Activated CD4-positive, alpha-beta memory T cell treated with anti-CD3 and anti-CD28 coated beads, Interleukin-2, amount 10 ng/mL, durations not matched to agents 7 days and 5 days (primary cell): Measurements from ENCODE around the gene TUBB1. TPM values are rescaled to one million over a fixed set of nuclear protein-coding genes. Genes with fewer than 3 reads are reported as not detected.
A peak's percentile ranks its signal among the peaks of the same experiment; 100 is the strongest.
"Not testable (repeated sequence)": the region's sequence is repeated elsewhere in the genome, so short reads cannot be mapped to it uniquely, and the experiment has no call there.

Experiments used
- CTCF ChIA-PET: fragments of 350-600 bp; sonication (Branson Sonifier 250); formaldehyde crosslinking; loops from one replicate; lab custom pipeline; 2021; ENCODE audit warnings: antibody characterized with exemption, inconsistent platforms; lab: Charles Lee
- POLR2A ChIA-PET: fragments of 350-600 bp; sonication (Branson Sonifier 250); formaldehyde crosslinking; loops from one replicate; lab custom pipeline; 2021; ENCODE audit warnings: antibody characterized with exemption; lab: Charles Lee
- DNase-seq: peaks from one replicate; pipeline ENCODE4 v3.0.0-alpha.2; 2020
- H3K27ac Mint-ChIP-seq: one replicate; pipeline ENCODE4 v1.8.0; 2021; ENCODE audit warnings: mild to moderate bottlenecking, mixed read lengths
- H3K27me3 Mint-ChIP-seq: one replicate; pipeline ENCODE4 v1.8.0; 2021; ENCODE audit warnings: mixed read lengths
- H3K36me3 Mint-ChIP-seq: one replicate; pipeline ENCODE4 v1.8.0; 2021; ENCODE audit warnings: low read depth, mixed read lengths
- H3K4me1 Mint-ChIP-seq: one replicate; pipeline ENCODE4 v1.8.0; 2021; ENCODE audit warnings: mixed read lengths
- H3K4me3 Mint-ChIP-seq: one replicate; pipeline ENCODE4 v1.8.0; 2021; ENCODE audit warnings: mild to moderate bottlenecking, mixed read lengths
- H3K9me3 Mint-ChIP-seq: one replicate; pipeline ENCODE4 v1.8.0; 2021; ENCODE audit warnings: mixed read lengths
- total RNA-seq, 2 experiments: library from RNA; stranded (reverse); gene quantifications; one replicate each; pipeline ENCODE4 v1.2.3, GENCODE V29; 2021

The TUBB1 gene
- total RNA-seq, 2 experiments from 2014 or later, result not detected

DNA sequence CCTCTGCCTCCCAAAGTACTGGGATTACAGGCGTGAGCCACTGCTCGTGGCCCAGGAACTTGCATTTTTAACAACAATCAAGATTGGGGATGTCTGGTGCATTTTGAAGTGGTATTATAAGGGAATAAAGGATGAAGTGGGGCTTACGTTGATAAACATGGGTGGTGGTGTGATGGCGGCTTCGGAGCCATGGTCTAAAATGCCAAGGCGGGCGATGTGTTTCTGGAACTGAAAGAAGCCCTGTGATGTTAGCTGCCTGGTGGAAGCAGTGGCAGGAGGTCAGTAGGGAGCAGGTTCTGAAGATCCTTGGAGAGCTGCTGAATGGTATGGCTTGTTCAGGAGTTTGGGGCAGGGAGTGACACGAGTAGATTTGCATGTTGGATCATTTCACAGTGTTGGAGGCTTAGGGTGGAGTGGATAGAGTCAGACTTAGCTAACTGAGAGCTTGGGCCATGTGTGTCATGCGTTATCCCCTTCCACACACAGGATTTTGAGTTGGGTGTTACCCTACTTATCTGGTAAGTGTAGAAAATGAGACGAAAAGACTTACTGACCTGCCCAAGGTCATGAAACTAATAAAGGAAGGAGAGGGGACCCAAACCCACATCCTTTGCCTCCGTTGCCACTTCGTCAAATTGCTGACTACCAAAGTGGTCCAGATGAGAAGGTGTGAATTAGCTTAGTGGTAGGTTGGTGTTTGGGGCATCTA is 36.7 kb upstream of the TUBB1 start:
- CTCF ChIA-PET, result interaction anchor here (0.6 to 1.0 kb wide), 2 partner anchors 75 to 275 kb away, joined by 3 to 6 read pairs; no protein-coding TSS in a partner anchor
- DNase-seq, result peak; percentile 45
- peaks cover 50% of the 10 kb centered on the region for H3K4me1 Mint-ChIP-seq
- H3K36me3 Mint-ChIP-seq, result peaks cover 30% of the 10 kb centered on the region
- H3K4me3 Mint-ChIP-seq, result peak overlapping the region; percentile 90
- POLR2A ChIA-PET, result interaction anchor here (0.7 to 4.9 kb wide), 21 partner anchors 11 to 676 kb away, joined by 3 to 50 read pairs (median 3); partner anchors contain the start of genes ATP5F1E, PRELID3B, STX16 and ZNF831
- peaks cover 4% of the 10 kb centered on the region for H3K27me3 Mint-ChIP-seq
- H3K27ac Mint-ChIP-seq, result peak overlapping the region; percentile 79
- H3K9me3 Mint-ChIP-seq, result no peaks in the 10 kb centered on the region

DNA sequence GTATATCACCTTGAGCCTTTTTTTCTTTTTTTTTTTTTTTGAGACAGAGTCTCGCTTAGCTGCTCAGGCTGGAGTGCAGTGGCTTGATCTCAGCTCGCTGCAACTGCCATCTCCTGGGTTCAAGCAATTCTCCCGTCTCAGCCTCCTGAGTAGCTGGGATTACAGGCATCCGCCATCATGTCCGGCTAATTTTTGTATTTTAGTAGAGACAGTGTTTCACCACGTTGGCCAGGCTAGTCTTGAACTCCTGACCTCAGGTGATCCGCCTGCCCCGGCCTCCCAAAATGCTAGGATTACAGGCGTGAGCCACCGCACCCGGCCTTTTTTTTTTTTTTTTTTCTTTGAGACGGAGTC is 36.1 kb upstream of the TUBB1 start:
- H3K4me3 Mint-ChIP-seq, result peak overlapping the region; percentile 90
- H3K9me3 Mint-ChIP-seq, H3K27me3 Mint-ChIP-seq, H3K27ac Mint-ChIP-seq, DNase-seq: not testable (repeated sequence)
- POLR2A ChIA-PET, result interaction anchor here (0.7 to 4.9 kb wide), 13 partner anchors 10 to 677 kb away, joined by 3 to 50 read pairs (median 4); partner anchors contain the start of genes ATP5F1E, PRELID3B, STX16 and ZNF831
- peaks cover 36% of the 10 kb centered on the region for H3K36me3 Mint-ChIP-seq
- CTCF ChIA-PET, result interaction anchor here (1.0 kb wide), 1 partner anchor 76 kb away, joined by 6 read pairs; no protein-coding TSS in a partner anchor
- H3K4me1 Mint-ChIP-seq, result peaks cover 50% of the 10 kb centered on the region

DNA sequence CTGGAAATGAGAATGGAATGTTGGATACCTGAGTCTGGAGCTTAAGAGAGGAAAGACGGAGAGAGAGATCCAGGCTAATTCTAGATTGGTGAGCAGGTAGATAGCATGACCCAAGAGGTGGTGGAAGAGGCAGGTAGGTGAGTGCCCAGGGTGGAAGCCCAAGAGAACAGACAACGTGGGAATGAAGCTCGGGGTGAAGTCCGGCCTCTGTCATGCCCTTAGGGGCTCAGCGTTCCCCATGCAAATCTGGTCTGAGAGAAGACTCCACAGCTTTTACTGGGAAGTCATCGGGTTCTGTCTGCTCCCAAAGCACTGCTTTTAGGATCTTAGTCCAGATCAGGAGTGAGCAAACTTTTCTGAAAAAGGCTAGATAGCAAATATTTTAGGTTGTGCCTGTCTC is 34.5 kb upstream of the TUBB1 start:
- Mint-ChIP-seq H3K9me3 (no peaks in the 10 kb centered on the region), H3K4me1 (peaks cover 50% of the 10 kb centered on the region), H3K27ac (no peak overlapping the region), H3K4me3 (no peak overlapping the region), H3K27me3 (no peaks in the 10 kb centered on the region), H3K36me3 (peaks cover 47% of the 10 kb centered on the region)
- CTCF ChIA-PET, result no interaction called here
- POLR2A ChIA-PET, result interaction anchor here (1.0 to 4.9 kb wide), 2 partner anchors 9 to 48 kb away, joined by 3 to 50 read pairs; partner anchors contain the start of gene ATP5F1E
- no peak for DNase-seq

DNA sequence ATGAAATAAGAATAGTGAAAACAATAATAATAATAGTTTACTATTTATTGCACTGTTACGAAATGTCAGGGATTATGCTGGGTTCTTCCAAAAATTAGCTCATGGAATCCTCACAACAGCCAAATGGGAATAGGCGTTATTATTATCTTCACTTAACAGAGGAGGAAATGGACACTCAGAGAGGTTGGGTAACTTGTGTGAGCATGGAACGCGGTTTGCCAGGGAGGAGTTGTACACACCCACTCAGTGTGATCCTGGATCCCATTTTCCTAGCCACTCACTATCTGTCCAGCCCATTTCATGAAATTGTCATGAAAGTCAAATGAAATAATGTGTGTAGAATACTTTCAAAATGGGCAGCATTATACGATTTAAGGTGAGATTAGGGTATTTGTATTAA is 33.6 kb upstream of the TUBB1 start:
- no peak for DNase-seq
- Mint-ChIP-seq H3K27me3 (no peaks in the 10 kb centered on the region), H3K4me1 (peaks cover 50% of the 10 kb centered on the region), H3K36me3 (peaks cover 54% of the 10 kb centered on the region), H3K27ac (no peak overlapping the region), H3K9me3 (no peaks in the 10 kb centered on the region), H3K4me3 (no peak overlapping the region)
- ChIA-PET CTCF (interaction anchor here (0.6 kb wide), 1 partner anchor 24 kb away, joined by 3 read pairs; no protein-coding TSS in a partner anchor), POLR2A (no interaction called here)

DNA sequence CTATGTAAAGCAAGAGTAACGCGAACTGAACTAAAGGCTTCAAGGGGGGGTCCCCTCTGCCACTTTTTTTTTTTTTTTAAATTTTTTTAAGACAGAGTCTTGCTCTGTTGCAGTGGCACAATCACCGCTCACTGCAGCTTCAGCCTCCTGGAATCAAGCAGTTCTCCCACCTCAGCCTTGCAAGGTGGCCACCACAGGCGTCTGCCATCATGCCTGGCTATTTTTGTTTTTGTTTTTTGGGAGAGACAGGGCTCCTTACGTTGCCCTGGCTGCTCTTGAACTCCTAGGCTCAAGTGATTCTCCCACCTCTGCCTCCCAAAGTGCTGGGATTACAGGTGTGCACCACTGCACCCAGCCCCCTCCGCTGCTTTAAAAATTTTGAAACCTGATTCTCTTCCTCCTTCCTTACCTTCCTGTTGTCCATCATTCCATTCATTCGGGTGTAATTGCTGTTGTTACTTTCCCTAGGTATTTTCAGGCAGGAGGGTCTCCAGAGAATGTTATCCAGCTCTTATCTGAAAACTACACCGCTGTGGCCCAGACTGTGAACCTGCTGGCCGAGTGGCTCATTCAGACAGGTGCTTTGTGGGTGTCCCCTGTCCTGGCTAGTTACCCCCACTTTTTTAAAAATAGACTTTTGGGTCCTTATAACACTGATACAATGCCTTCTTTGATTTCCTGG is 32.8 kb upstream of the TUBB1 start:
- H3K27ac Mint-ChIP-seq, result no peak overlapping the region
- peaks cover 57% of the 10 kb centered on the region for H3K36me3 Mint-ChIP-seq
- DNase-seq, result no peak
- H3K4me1 Mint-ChIP-seq, result peaks cover 50% of the 10 kb centered on the region
- POLR2A ChIA-PET, result interaction anchor here (1.0 kb wide), 1 partner anchor 45 kb away, joined by 3 read pairs; no protein-coding TSS in a partner anchor
- CTCF ChIA-PET, result no interaction called here
- no peaks in the 10 kb centered on the region for H3K27me3 Mint-ChIP-seq
- H3K4me3 Mint-ChIP-seq, result no peak overlapping the region
- no peaks in the 10 kb centered on the region for H3K9me3 Mint-ChIP-seq

DNA sequence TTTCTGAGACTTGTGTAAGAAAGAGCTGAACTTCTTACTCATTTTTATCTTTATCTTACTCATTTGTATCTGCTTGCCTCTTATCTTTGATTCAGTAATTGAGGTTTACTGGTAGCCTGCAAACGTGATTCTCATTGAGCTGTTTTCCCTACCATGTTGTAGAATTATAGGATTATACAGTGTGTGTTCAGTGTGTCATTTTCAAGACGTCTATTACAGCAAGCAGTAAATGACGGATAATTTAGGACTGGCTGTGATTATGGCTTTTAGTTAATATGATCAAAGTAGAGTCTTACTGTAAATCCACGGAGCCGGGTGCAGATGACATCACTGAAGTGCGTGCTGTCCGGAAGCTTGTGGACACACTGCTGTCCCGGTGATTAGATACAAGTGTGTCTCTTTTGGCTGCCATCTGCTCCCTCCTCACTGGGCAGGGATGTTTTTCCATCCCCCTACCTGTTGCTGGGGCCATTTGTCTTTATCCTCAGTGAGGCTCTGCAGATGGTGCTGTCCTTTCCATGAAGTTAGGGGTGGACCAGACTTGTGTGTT is 32.2 kb upstream of the TUBB1 start:
- no peak for DNase-seq
- Mint-ChIP-seq H3K4me1 (peaks cover 46% of the 10 kb centered on the region), H3K27ac (no peak overlapping the region), H3K27me3 (no peaks in the 10 kb centered on the region), H3K36me3 (peaks cover 61% of the 10 kb centered on the region), H3K9me3 (no peaks in the 10 kb centered on the region), H3K4me3 (no peak overlapping the region)
- CTCF ChIA-PET, result no interaction called here
- POLR2A ChIA-PET, result interaction anchor here (1.0 kb wide), 1 partner anchor 45 kb away, joined by 3 read pairs; no protein-coding TSS in a partner anchor

DNA sequence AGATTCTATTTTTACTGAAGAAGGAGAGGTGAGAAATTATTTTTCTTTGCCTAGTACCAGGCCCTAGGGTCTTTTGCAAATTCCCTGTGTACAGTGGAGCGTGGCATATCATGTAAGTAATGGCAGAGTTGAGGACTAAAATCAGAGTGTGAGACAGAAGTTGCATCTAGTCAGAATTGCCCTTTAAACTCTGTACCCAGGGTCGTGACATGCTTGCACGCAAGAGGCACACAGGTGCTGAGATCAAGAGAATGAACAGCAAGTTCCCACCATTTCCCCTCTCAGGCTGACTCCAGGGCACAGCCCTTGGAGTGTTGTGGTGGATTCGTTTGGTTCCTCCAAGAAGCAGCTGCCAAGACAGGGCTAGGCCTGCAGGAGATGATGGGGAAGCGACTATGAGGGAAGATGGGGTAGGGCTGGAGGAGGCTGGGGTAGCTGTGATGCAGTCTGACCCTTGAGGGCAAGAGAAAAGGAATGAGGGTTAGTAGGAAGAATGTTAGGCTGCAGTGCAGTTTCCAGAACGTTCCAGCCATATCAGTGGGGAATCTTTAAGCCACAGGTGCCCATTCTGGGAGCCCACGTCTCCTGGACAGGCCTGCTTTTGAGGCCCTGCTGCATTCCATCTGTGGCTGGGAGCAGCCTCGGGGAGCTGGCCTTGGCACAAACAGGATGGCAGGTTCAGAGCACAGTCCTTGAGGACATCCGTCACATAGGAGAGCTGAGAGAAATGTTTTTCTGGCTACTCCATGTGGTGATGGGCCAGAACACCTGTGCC is 31.3 kb upstream of the TUBB1 start:
- no peaks in the 10 kb centered on the region for H3K9me3 Mint-ChIP-seq
- CTCF ChIA-PET, result no interaction called here
- POLR2A ChIA-PET, result interaction anchor here (1.0 to 2.8 kb wide), 2 partner anchors 44 kb away, joined by 3 to 12 read pairs; partner anchors contain the start of gene ATP5F1E
- no peak overlapping the region for H3K27ac Mint-ChIP-seq
- no peak for DNase-seq
- peaks cover 39% of the 10 kb centered on the region for H3K4me1 Mint-ChIP-seq
- no peaks in the 10 kb centered on the region for H3K27me3 Mint-ChIP-seq
- H3K4me3 Mint-ChIP-seq, result no peak overlapping the region
- peaks cover 64% of the 10 kb centered on the region for H3K36me3 Mint-ChIP-seq

DNA sequence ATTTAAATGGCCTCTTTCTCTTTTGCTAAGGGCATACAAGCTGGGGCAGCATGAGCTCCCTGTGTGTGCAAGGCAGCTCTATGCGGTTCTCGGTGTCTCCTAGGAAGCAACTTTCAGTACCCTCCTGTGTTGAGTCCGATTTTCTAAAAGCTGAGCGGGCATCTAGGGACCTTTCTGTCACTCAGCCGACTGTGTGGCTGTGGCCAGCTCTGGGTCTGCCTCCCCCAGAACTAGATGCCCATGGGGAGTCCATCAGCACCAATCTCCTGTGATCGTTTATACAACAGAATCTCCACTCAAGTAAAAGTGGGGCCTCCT is 30.7 kb upstream of the TUBB1 start:
- ChIA-PET POLR2A (interaction anchor here (2.8 kb wide), 1 partner anchor 43 kb away, joined by 12 read pairs; the partner anchor contains the start of gene ATP5F1E), CTCF (no interaction called here)
- no peak overlapping the region for H3K27ac Mint-ChIP-seq
- H3K4me1 Mint-ChIP-seq, result peaks cover 36% of the 10 kb centered on the region
- peaks cover 65% of the 10 kb centered on the region for H3K36me3 Mint-ChIP-seq
- no peak for DNase-seq
- H3K4me3 Mint-ChIP-seq, result no peak overlapping the region
- H3K27me3 Mint-ChIP-seq, result no peaks in the 10 kb centered on the region
- no peaks in the 10 kb centered on the region for H3K9me3 Mint-ChIP-seq

DNA sequence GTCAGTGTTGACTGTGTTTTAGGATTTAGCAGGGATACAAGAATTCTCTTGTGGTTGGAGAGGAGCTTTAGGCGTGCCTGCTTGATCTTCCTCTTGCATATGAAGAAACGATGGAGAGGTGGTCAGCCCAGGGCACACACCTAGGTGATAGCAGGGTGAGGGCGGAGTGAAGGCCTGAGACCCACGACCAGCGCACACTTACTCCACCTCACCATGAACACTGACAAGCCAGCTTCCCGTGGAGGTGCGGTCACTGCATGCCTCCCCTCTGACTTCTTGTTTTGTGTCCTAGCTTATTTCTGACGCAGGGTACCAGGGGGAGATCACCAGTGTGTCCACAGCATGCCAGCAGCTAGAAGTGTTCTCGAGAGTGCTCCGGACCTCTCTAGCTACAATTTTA is 30.0 kb upstream of the TUBB1 start:
- Mint-ChIP-seq H3K27ac (no peak overlapping the region), H3K36me3 (peaks cover 68% of the 10 kb centered on the region)

DNA sequence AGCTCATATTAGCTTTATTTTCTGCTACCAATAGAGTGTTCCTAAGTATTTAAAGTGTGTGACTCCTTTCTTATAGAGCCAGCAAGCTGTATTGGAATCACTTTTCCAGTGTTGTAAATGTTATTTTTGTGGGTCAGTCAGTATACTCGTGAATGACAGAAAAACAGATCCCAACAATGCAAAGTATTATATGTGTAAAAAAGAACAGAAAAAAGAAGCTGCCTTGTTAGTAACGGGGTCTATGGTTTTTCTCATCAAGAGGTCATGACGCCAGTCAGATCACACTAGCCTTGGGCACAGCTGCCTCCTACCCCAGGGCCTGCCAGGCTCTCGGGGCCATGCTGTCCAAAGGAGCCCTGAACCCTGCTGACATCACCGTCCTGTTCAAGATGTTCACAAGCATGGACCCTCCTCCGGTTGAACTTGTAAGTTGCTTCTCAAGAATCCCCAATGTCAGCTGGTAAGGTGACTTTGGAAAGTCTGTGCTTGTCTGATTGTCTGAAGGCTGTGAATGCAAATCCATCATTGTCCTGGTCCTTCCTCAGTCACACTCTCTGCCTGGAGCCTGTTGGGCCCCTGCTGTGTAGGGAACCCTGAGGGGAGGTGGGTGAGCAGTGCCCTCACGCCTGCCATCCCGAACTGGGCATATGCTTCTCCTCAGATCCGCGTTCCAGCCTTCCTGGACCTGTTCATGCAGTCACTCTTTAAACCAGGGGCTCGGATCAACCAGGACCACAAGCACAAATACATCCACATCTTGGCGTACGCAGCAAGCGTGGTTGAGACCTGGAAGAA is 28.4 kb upstream of the TUBB1 start:
- CTCF ChIA-PET, result no interaction called here
- Mint-ChIP-seq H3K9me3 (no peaks in the 10 kb centered on the region), H3K27me3 (no peaks in the 10 kb centered on the region), H3K4me3 (no peak overlapping the region), H3K36me3 (peaks cover 74% of the 10 kb centered on the region), H3K4me1 (peaks cover 20% of the 10 kb centered on the region), H3K27ac (no peak overlapping the region)
- no peak for DNase-seq
- POLR2A ChIA-PET, result interaction anchor here (2.3 to 2.8 kb wide), 2 partner anchors 27 to 41 kb away, joined by 6 to 12 read pairs; partner anchors contain the start of gene ATP5F1E

More for the DNA sequence above, 30.0 kb upstream of the TUBB1 start:
- ChIA-PET CTCF (no interaction called here), POLR2A (interaction anchor here (2.3 to 2.8 kb wide), 2 partner anchors 28 to 43 kb away, joined by 6 to 12 read pairs; partner anchors contain the start of gene ATP5F1E)
- no peak for DNase-seq
- H3K4me3 Mint-ChIP-seq, result no peak overlapping the region
- peaks cover 31% of the 10 kb centered on the region for H3K4me1 Mint-ChIP-seq
- H3K27me3 Mint-ChIP-seq, result no peaks in the 10 kb centered on the region
- H3K9me3 Mint-ChIP-seq, result no peaks in the 10 kb centered on the region

DNA sequence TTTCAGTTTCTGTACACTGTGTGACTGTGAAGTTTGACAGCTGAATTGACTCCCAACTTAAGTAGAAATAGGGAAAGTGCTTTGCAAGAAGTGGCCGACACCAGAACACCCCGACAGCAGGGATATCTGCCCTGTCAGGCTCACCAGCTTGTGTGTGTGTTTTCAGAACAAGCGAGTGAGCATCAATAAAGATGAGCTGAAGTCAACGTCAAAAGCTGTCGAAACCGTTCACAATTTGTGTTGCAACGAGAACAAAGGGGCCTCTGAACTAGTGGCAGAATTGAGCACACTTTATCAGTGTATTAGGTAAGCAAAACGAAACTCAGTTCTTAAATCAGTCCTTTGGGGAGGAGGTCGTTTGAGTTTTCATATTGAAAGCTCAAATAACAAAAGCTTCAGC is 27.5 kb upstream of the TUBB1 start:
- H3K36me3 Mint-ChIP-seq, result peaks cover 77% of the 10 kb centered on the region
- POLR2A ChIA-PET, result interaction anchor here (1.8 kb wide), 1 partner anchor 40 kb away, joined by 9 read pairs; the partner anchor contains the start of gene ATP5F1E

More for the DNA sequence above, 27.5 kb upstream of the TUBB1 start:
- Mint-ChIP-seq H3K27ac (no peak overlapping the region), H3K4me1 (peaks cover 13% of the 10 kb centered on the region), H3K9me3 (no peaks in the 10 kb centered on the region), H3K27me3 (no peaks in the 10 kb centered on the region), H3K4me3 (no peak overlapping the region)
- DNase-seq, result no peak
- CTCF ChIA-PET, result no interaction called here
